Endodermal cell (in vitro differentiated cells): Measurements from ENCODE around the gene ATG2B. TPM values are rescaled to one million over a fixed set of nuclear protein-coding genes. Genes with fewer than 3 reads are reported as not detected.

Source experiments
- DNase-seq: peaks from one replicate; pipeline ENCODE4 v3.0.0-alpha.2; 2017
- H3K27ac ChIP-seq: 2 replicates; pipeline ENCODE4 v1.5.1; 2013; ENCODE audit warnings: mild to moderate bottlenecking, low read depth, low read length, moderate library complexity
- H3K27me3 ChIP-seq: 2 replicates; pipeline ENCODE4 v1.6.1; 2013; ENCODE audit warnings: mild to moderate bottlenecking, low read length, moderate library complexity; ENCODE audit not compliant: insufficient read depth, control insufficient read depth, poor library complexity, severe bottlenecking
- H3K36me3 ChIP-seq: 2 replicates; pipeline ENCODE4 v1.7.0; 2013; ENCODE audit warnings: mild to moderate bottlenecking, low read length, moderate library complexity; ENCODE audit not compliant: control insufficient read depth, insufficient read depth
- H3K4me1 ChIP-seq: one replicate; pipeline ENCODE4 v1.7.0; 2013; ENCODE audit warnings: low read length; ENCODE audit not compliant: control insufficient read depth, insufficient read depth
- H3K4me3 ChIP-seq: 2 replicates; pipeline ENCODE4 v1.5.1; 2013; ENCODE audit warnings: mild to moderate bottlenecking, low read length, moderate library complexity
- H3K9ac ChIP-seq: 2 replicates; pipeline ENCODE4 v1.6.1; 2013; ENCODE audit warnings: mild to moderate bottlenecking, low read length, moderate library complexity; ENCODE audit not compliant: poor library complexity, severe bottlenecking; ENCODE audit errors: extremely low read depth
- H3K9me3 ChIP-seq: 2 replicates; pipeline ENCODE4 v1.6.1; 2013; ENCODE audit warnings: mild to moderate bottlenecking, low read length, moderate library complexity; ENCODE audit not compliant: control insufficient read depth
- H3K27ac Mint-ChIP-seq: 2 replicates; pipeline ENCODE4 v1.8.0; 2020; ENCODE audit warnings: mixed read lengths
- H3K27me3 Mint-ChIP-seq: 2 replicates; pipeline ENCODE4 v1.8.0; 2021; ENCODE audit warnings: mild to moderate bottlenecking, mixed read lengths; ENCODE audit not compliant: insufficient read depth
- H3K36me3 Mint-ChIP-seq: 2 replicates; pipeline ENCODE4 v1.8.0; 2020; ENCODE audit warnings: low read depth, mixed read lengths
- H3K4me1 Mint-ChIP-seq: 2 replicates; pipeline ENCODE4 v1.8.0; 2020; ENCODE audit warnings: mixed read lengths
- H3K4me3 Mint-ChIP-seq: 2 replicates; pipeline ENCODE4 v1.8.0; 2020; ENCODE audit warnings: mild to moderate bottlenecking, moderate library complexity, mixed read lengths
- H3K9me3 Mint-ChIP-seq: 2 replicates; pipeline ENCODE4 v1.8.0; 2020; ENCODE audit warnings: mild to moderate bottlenecking, mixed read lengths
- WGBS, 2 experiments: methylation state at CpG; one replicate each; pipeline versions ENCODE4 v1.1.5 to v1.1.7; 2013; ENCODE audit warnings: missing lambda C conversion rate in 2 of 2, mixed read lengths in 1 of 2; ENCODE audit not compliant: insufficient coverage in 1 of 2, insufficient read length in 1 of 2; 5-methylcytosine and 5-hydroxymethylcytosine counted together
- total RNA-seq, 2 donors: library from RNA; stranded (reverse); fragmentation: NEBNext Ultra II Directional in 1 of 2; extraction: Animal tissue kit (Norgen Biotek cat#: 25700) in 1 of 2; gene quantifications; 2 replicates in 1 of 2; 3 replicates in 1 of 2; pipeline ENCODE4 v1.2.1, GENCODE V29; 2021
- TF ChIP-seq, protein P1 (sequence below): fragments of 200-600 bp; sonication (generic); conservative IDR thresholded peaks from 2 replicates; pipeline ENCODE4 v1.5.0; 2021; ENCODE audit warnings: antibody characterized with exemption, mild to moderate bottlenecking

Gene ATG2B
- total RNA-seq, 2 donors from 2014 or later, result 9.7 to 14.1 TPM

DNA sequence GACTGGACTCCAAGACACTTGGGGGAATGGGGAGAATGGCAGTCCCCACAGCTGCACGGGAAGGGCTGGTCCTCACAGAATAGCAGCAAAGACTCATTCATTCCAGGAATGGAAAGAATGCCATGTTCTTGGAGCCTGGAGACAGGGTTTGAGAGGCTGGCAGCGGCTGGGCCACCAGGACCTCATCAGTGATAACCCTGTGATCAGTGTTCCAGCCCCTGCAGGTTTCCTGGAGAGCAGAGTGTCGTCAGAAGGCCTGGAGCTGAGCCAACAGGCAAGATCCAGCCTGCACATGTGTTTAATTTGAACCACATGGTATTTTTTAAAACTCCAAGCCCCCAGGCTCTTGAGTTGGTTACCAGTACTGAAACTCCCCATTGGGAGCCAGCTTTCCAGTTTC, 95.8 kb downstream of the ATG2B start:
- H3K27ac Mint-ChIP-seq, result no peak overlapping the region
- WGBS, 2 experiments, result 65 to 86% methylated on average over 3 of the region's 3 CpGs
- Histone ChIP-seq H3K9me3 (peaks cover 11% of the 10 kb centered on the region), H3K4me1 (no peaks in the 10 kb centered on the region), H3K9ac (no peak overlapping the region), H3K36me3 (no peaks in the 10 kb centered on the region), H3K27ac (no peak overlapping the region), H3K4me3 (no peak overlapping the region), H3K27me3 (no peaks in the 10 kb centered on the region)
- H3K27me3 Mint-ChIP-seq, result no peaks in the 10 kb centered on the region
- H3K9me3 Mint-ChIP-seq, result peaks cover 15% of the 10 kb centered on the region
- TF ChIP-seq, protein P1, sequence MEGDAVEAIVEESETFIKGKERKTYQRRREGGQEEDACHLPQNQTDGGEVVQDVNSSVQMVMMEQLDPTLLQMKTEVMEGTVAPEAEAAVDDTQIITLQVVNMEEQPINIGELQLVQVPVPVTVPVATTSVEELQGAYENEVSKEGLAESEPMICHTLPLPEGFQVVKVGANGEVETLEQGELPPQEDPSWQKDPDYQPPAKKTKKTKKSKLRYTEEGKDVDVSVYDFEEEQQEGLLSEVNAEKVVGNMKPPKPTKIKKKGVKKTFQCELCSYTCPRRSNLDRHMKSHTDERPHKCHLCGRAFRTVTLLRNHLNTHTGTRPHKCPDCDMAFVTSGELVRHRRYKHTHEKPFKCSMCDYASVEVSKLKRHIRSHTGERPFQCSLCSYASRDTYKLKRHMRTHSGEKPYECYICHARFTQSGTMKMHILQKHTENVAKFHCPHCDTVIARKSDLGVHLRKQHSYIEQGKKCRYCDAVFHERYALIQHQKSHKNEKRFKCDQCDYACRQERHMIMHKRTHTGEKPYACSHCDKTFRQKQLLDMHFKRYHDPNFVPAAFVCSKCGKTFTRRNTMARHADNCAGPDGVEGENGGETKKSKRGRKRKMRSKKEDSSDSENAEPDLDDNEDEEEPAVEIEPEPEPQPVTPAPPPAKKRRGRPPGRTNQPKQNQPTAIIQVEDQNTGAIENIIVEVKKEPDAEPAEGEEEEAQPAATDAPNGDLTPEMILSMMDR, result no peak
- H3K4me3 Mint-ChIP-seq, result no peak overlapping the region
- no peak for DNase-seq
- peaks cover 2% of the 10 kb centered on the region for H3K4me1 Mint-ChIP-seq
- peaks cover 4% of the 10 kb centered on the region for H3K36me3 Mint-ChIP-seq

DNA sequence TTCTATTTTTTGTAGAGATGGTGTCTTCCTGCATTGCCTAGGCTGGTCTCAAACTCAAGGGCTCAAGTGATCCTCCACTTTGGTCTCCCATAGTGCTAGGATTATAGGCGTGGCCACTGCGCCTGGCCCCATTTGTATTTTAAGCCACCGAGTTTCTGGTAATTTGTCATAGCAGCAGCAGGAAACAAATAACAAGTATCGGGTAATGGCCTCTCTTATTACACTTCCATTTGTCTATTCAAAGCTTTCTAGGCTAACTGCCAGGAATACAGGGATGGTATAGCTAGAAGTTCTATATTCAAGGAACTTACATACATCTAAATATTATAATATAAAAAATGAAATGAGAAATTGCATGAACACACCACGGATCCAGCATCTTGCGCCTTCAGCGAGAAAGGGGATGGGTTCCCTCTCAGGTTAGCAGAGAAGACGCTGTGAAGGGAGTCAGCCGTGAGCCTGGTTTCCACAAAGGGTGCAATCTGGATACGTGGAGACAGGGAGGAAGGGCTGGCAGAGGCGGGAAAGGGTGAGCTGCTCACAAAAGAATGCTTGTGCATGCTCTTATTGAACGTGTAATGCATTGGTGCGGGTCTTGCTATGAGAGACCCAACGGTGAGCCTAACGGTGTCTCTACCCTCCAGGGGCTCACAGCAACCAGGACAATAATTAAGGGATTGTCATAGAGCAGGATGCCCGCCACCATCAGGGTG, 97.6 kb downstream of the ATG2B start:
- TF ChIP-seq, protein P1, result no peak
- Histone ChIP-seq H3K4me3 (no peak overlapping the region), H3K4me1 (no peaks in the 10 kb centered on the region), H3K9ac (no peak overlapping the region), H3K27me3 (no peaks in the 10 kb centered on the region), H3K9me3 (no peaks in the 10 kb centered on the region), H3K27ac (no peak overlapping the region), H3K36me3 (no peaks in the 10 kb centered on the region)
- H3K27ac Mint-ChIP-seq, result no peak overlapping the region
- WGBS, 2 experiments, result 91 to 94% methylated on average over 11 to 16 of the region's 16 CpGs
- H3K4me1 Mint-ChIP-seq, result peaks cover 4% of the 10 kb centered on the region
- H3K27me3 Mint-ChIP-seq, result no peaks in the 10 kb centered on the region
- H3K4me3 Mint-ChIP-seq, result no peak overlapping the region
- DNase-seq, result no peak
- H3K9me3 Mint-ChIP-seq, result peaks cover 4% of the 10 kb centered on the region
- H3K36me3 Mint-ChIP-seq, result no peaks in the 10 kb centered on the region

DNA sequence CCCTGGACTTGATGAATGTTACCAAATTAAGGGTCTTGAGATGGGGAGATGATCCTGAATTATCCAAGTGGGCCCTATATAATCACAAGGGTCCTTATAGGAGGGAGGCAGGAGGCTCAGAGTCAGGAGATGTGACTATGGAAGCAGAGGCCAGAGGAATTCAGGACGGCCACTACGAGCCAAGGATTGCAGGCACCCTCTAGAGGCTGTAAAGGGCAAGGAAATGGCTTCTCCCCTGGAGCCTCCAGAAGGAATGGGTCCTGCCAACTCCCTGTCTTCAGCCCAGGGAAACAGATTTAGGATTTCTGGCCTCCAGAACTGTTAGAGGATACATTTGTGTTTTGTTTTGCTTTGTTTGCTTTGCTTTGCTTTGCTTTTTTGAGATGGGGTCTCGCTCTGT, 98.3 kb downstream of the ATG2B start:
- no peak overlapping the region for H3K4me3 ChIP-seq
- H3K9me3 ChIP-seq, result peaks cover 7% of the 10 kb centered on the region
- no peak overlapping the region for H3K27ac ChIP-seq
- no peak overlapping the region for H3K27ac Mint-ChIP-seq
- H3K4me3 Mint-ChIP-seq, result no peak overlapping the region
- no peaks in the 10 kb centered on the region for H3K27me3 Mint-ChIP-seq
- H3K4me1 ChIP-seq, result no peaks in the 10 kb centered on the region
- DNase-seq, result peak; percentile 75
- peaks cover 2% of the 10 kb centered on the region for H3K4me1 Mint-ChIP-seq
- 77 to 83% methylated on average over 3 of the region's 3 CpGs for WGBS, 2 experiments
- TF ChIP-seq, protein P1, result peak; percentile 77
- H3K9me3 Mint-ChIP-seq, result peaks cover 10% of the 10 kb centered on the region
- no peaks in the 10 kb centered on the region for H3K27me3 ChIP-seq
- H3K9ac ChIP-seq, result no peak overlapping the region
- no peaks in the 10 kb centered on the region for H3K36me3 ChIP-seq
- H3K36me3 Mint-ChIP-seq, result no peaks in the 10 kb centered on the region
